Neural cell (in vitro differentiated cells): ENCODE results near the gene FOXP3.

Experiments
- CTCF ChIP-seq: fragments of 450-650 bp; IDR thresholded peaks from 2 replicates; pipeline ENCODE4 v1.5.1; 2014; ENCODE audit warnings: antibody characterized with exemption, mild to moderate bottlenecking, moderate library complexity; ENCODE audit not compliant: poor library complexity, severe bottlenecking
- EP300 ChIP-seq: fragments of 450-650 bp; conservative IDR thresholded peaks from 2 replicates; pipeline ENCODE4 v1.6.1; 2014; ENCODE audit warnings: antibody characterized with exemption, mild to moderate bottlenecking, moderate library complexity; ENCODE audit not compliant: poor library complexity, severe bottlenecking
- EZH2 ChIP-seq: fragments of 200-600, 300-800 bp; shearing (Covaris generic), sonication (generic); IDR thresholded peaks from 2 replicates; pipeline ENCODE4 v1.6.1; 2014; ENCODE audit warnings: antibody characterized with exemption, low read length, borderline replicate concordance, mild to moderate bottlenecking; ENCODE audit not compliant: insufficient read depth, poor library complexity, severe bottlenecking
- MXI1 ChIP-seq: fragments of 450-650 bp; conservative IDR thresholded peaks from 2 replicates; pipeline ENCODE4 v1.6.1; 2014; ENCODE audit warnings: antibody characterized with exemption, mild to moderate bottlenecking; ENCODE audit not compliant: poor library complexity, severe bottlenecking
- POLR2AphosphoS5 ChIP-seq: IDR thresholded peaks from 2 replicates; pipeline ENCODE4 v1.6.1; 2012
- RAD21 ChIP-seq: fragments of 450-650 bp; conservative IDR thresholded peaks from 2 replicates; pipeline ENCODE4 v1.6.1; 2014; ENCODE audit warnings: antibody characterized with exemption, mild to moderate bottlenecking, moderate library complexity
- REST ChIP-seq: IDR thresholded peaks from 2 replicates; pipeline ENCODE4 v1.6.1; 2012; ENCODE audit warnings: borderline replicate concordance
- SMC3 ChIP-seq: fragments of 450-650 bp; conservative IDR thresholded peaks from 2 replicates; pipeline ENCODE4 v1.6.1; 2014; ENCODE audit warnings: antibody characterized with exemption, mild to moderate bottlenecking, moderate library complexity; ENCODE audit not compliant: poor library complexity
- TAF1 ChIP-seq: IDR thresholded peaks from 2 replicates; pipeline ENCODE4 v1.6.1; 2012; ENCODE audit warnings: low read depth

GRCh38 chrX:49210406-49210805 lies 54.1 kb downstream of the FOXP3 start:
- TF ChIP-seq EP300 (no peak), CTCF (no peak), EZH2 (no peak), RAD21 (no peak), REST (no peak), TAF1 (no peak), SMC3 (no peak), POLR2AphosphoS5 (no peak), MXI1 (no peak)
